HG03432 (cell line): ENCODE results near the gene ZMAT5.

Experiments
- ATAC-seq: cut with Tn5 transposase; IDR thresholded peaks from one replicate; pipeline ENCODE4 v1.9.1; 2021; ENCODE audit warnings: mild to moderate bottlenecking, moderate library complexity; ENCODE audit not compliant: unreplicated experiment

The ZMAT5 gene

GRCh38 chr22:29692327-29692640 is 74.5 kb downstream of the ZMAT5 start:
- no peak for ATAC-seq

GRCh38 chr22:29691636-29692326 is 75.0 kb downstream of the ZMAT5 start:
- no peak for ATAC-seq

DNA sequence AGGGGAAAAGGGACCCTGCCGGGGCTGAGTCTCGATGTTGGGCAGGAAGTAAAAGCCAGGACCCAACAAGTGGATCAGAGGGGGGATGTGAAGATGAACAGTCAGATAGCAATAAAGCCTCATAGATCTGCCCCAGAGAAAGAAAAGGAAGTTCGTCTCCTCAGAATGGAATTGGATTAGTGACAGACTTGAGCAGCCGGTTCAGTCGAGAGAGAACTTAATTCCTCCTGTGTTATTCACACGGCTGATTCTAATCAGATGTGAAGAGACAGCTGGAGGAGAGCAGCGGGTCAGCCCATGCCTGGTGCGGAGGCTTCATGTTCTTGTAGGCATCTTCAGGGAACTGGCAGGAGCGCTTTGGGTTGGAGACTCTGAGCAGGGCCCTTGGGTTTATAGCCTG is 76.3 kb downstream of the ZMAT5 start:
- ATAC-seq: no peak

DNA sequence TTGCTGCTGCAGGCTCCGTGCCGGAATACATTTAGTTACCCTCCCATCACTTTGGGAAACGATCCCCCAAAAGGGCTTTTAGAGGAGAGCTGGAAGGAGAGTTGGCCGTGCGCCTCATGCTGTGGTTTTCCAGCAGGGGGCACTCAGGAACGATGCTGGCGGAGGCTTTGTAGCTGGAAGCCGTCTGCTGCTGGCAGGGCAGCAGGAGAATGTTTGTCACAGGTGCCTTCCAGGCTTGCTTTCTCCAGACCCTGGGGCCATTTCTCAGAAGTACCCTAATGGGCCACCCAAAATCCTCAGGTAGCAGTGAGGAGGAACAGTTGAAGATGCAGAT is 77.0 kb downstream of the ZMAT5 start:
- no peak for ATAC-seq

DNA sequence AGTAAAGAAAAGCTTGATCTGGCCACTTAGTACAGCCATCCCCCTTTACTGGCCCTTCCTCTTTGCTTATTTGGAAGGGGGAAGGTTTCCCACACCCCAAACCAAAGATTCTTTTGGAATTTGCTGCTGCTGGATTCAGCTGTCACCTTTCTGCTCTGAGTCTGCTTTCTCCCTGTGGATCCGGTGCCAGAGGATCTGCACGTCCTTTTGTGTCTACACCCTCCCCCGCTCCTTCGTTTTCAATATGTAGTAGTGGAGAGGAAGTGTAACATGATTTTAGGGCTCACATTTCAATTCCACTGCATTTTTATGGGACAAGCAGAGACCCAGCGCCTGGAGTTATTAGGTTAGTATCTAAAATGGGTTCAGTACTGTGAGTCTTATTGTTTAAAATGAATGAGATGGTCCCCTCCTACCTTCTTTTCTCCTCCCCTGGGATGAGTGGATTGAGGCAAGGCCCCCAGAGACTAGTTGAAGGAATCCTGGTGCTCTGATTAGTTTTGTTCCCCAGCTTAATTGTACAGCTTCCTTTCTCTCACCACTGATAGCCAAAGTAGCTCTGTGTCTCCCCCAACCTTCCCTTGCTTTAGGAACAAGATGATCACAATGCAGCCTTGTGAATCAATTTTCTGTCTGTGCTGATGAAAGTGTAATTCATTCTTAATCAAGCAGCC is 77.5 kb downstream of the ZMAT5 start:
- ATAC-seq: no peak

DNA sequence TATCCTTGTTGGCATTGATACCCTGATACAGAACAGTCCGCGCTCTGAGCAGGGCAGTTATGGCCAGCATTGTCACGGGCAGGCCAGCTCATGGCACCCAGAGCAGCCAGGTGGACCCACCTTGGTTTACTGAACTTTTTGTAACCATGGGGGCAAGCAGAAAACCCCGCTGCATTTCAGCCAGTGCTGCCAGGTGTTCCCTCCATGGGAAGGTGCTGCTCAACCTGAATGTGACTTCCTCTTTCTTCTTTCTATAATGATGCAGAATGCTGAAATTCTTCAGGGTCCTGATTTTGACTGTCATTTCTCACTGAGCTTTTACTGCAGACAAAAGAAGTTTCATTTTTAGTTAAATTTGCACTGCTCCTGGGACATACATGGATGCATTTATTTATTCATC is 82.6 kb downstream of the ZMAT5 start:
- ATAC-seq: no peak

GRCh38 chr22:29683536-29683935 is 83.3 kb downstream of the ZMAT5 start:
- no peak for ATAC-seq
